Progenitor cell of endocrine pancreas (in vitro differentiated cells): ENCODE measurements around the gene MYH8. TPM values are rescaled to one million over a fixed set of nuclear protein-coding genes. Genes with fewer than 3 reads are reported as not detected.

Experiments used
- DNase-seq: peaks from one replicate; pipeline ENCODE4 v3.0.0; 2021; ENCODE audit warnings: low spot score; ENCODE audit not compliant: unreplicated experiment
- H3K27ac Mint-ChIP-seq: 2 replicates; pipeline ENCODE4 v1.8.0; 2021; ENCODE audit warnings: mild to moderate bottlenecking, moderate library complexity, mixed read lengths
- H3K27me3 Mint-ChIP-seq: 2 replicates; pipeline ENCODE4 v1.8.0; 2021; ENCODE audit warnings: mixed read lengths
- H3K36me3 Mint-ChIP-seq: 2 replicates; pipeline ENCODE4 v1.8.0; 2022; ENCODE audit warnings: mixed read lengths; ENCODE audit not compliant: insufficient read depth
- H3K4me1 Mint-ChIP-seq: 2 replicates; pipeline ENCODE4 v1.8.0; 2021; ENCODE audit warnings: low read depth, mixed read lengths
- H3K4me3 Mint-ChIP-seq: 2 replicates; pipeline ENCODE4 v1.8.0; 2021; ENCODE audit warnings: low read depth, mild to moderate bottlenecking, moderate library complexity, mixed read lengths
- H3K9me3 Mint-ChIP-seq: 2 replicates; pipeline ENCODE4 v1.8.0; 2021; ENCODE audit warnings: low read depth, mixed read lengths
- CTCF ChIP-seq: fragments of 200-600 bp; sonication (generic); IDR thresholded peaks from one replicate; pipeline ENCODE4 v1.5.0; 2021; ENCODE audit warnings: antibody characterized with exemption, mild to moderate bottlenecking; ENCODE audit not compliant: unreplicated experiment
- total RNA-seq: library from RNA; stranded (reverse); gene quantifications from 2 replicates; pipeline ENCODE4 v1.2.1, GENCODE V29; 2021

Gene MYH8
- total RNA-seq, 1 donor from 2014 or later = not detected

- TF ChIP-seq CTCF = no peak
- H3K9me3 Mint-ChIP-seq = no peaks in the 10 kb centered on the region
- no peak overlapping the region for H3K4me3 Mint-ChIP-seq
- peaks cover 33% of the 10 kb centered on the region for H3K4me1 Mint-ChIP-seq
- DNase-seq = no peak
- no peaks in the 10 kb centered on the region for H3K36me3 Mint-ChIP-seq
- H3K27ac Mint-ChIP-seq = no peak overlapping the region
- H3K27me3 Mint-ChIP-seq = peaks cover 60% of the 10 kb centered on the region
These were observed 36.2 kb upstream of the MYH8 start for GRCh38 chr17:10457952-10458351.

DNA sequence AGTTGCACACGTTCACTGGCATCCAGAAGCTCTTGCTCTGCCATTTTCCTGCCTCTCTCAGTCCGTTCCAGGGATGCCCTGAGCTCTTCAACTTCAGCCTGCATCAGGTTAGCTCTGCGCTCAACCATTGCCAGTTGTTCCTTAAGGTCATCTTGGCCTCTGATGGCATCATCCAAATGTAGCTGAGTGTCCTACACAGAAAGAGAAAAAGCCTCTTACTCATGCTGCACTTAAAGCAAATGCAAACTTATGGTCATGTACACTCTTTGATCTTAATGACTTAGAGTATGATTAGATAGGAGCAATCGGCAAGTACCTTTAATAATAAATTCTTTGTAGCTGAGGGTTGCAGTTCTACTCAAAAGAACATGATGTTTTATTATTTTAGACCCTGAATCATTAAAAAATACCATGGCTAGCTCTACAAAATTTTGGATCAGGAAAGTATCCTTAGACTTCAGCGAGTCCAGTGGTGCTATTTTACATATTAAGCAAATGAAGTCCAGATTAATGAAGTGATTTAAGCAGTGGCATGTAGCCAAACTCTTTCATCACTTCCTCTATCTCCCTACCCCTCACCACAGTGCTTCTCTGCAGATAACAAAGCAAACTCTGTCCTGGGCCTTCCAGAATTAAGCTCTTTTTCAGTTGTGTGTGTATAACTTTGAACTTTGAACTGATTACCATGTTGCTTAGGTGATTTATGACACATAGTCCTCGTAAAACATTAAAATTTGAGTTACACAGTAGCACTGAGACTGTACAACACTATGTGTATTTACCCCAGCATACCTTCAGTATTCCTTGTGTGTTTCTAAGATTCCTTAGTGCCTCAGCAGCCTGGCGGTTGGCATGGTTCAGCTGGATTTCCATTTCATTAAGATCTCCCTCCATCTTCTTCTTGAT is 25.5 kb upstream of the MYH8 start:
- no peak for TF ChIP-seq CTCF
- Mint-ChIP-seq H3K9me3 (no peaks in the 10 kb centered on the region), H3K4me1 (peaks cover 7% of the 10 kb centered on the region), H3K4me3 (no peak overlapping the region), H3K27ac (no peak overlapping the region), H3K27me3 (peaks cover 47% of the 10 kb centered on the region), H3K36me3 (no peaks in the 10 kb centered on the region)
- no peak for DNase-seq

- no peak for TF ChIP-seq CTCF
- H3K4me1 Mint-ChIP-seq = no peaks in the 10 kb centered on the region
- H3K36me3 Mint-ChIP-seq = no peaks in the 10 kb centered on the region
- H3K9me3 Mint-ChIP-seq = peaks cover 3% of the 10 kb centered on the region
- DNase-seq = no peak
- H3K27ac Mint-ChIP-seq = no peak overlapping the region
- no peak overlapping the region for H3K4me3 Mint-ChIP-seq
- peaks cover 41% of the 10 kb centered on the region for H3K27me3 Mint-ChIP-seq
These were observed 18.1 kb upstream of the MYH8 start for GRCh38 chr17:10439816-10440215.

DNA sequence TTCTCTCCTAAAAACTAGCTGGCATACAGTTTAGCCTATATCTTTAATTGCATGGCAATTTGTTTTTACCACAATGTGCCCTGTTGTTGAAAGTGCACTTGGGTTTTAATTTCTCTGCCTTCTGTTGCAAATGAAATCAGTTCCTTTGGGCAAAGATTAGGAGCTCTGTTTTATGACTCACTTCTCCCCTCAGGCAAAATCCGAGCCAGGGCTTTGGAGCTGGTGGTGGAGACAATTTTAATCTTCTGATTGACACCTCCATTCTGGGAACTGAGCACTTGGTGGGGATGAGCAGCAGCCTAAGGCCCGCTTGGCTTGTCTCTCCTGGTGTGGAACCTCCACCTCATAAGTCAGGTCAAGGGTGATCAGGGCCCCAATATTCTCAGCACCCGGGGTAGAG is 13.3 kb upstream of the MYH8 start:
- no peak overlapping the region for H3K27ac Mint-ChIP-seq

DNA sequence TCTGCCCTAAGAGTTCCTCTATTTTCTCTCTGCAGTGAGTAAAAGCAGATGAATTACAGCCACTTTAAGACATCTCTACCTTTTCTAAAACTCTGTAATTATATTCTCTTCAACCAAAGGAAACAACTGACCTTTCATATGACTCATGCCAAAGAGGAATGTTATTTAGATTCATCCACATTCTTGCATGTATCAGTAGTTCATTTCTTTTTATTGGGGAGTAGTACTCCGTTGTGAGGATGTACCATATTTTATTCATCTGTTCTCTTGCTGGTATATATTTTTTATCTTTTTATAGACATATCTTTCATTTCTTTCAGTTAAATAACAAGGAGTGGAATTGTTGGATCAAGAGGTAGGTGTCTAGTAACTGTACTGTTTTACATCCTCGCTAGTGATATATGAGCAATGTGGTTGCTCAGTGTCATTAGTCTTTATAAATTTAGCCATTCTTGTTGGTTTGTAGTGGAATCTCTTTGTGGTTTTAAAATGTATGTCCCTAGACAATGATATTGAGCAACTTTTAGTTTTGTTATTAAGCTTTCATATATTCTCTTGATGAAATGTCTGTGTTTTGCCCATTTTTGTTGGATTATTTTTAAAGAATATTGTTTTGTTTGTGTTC is 7.8 kb upstream of the MYH8 start:
- H3K4me1 Mint-ChIP-seq = no peaks in the 10 kb centered on the region
- no peak for DNase-seq
- no peak overlapping the region for H3K4me3 Mint-ChIP-seq
- no peak for TF ChIP-seq CTCF
- H3K36me3 Mint-ChIP-seq = no peaks in the 10 kb centered on the region
- H3K27me3 Mint-ChIP-seq = peaks cover 14% of the 10 kb centered on the region
- H3K27ac Mint-ChIP-seq = no peak overlapping the region
- peaks cover 10% of the 10 kb centered on the region for H3K9me3 Mint-ChIP-seq

More for the DNA sequence above, 13.3 kb upstream of the MYH8 start:
- H3K36me3 Mint-ChIP-seq = no peaks in the 10 kb centered on the region
- no peak overlapping the region for H3K4me3 Mint-ChIP-seq
- DNase-seq = no peak
- H3K9me3 Mint-ChIP-seq = peaks cover 13% of the 10 kb centered on the region
- no peaks in the 10 kb centered on the region for H3K4me1 Mint-ChIP-seq
- no peak for TF ChIP-seq CTCF
- peaks cover 27% of the 10 kb centered on the region for H3K27me3 Mint-ChIP-seq
